ENCODE results near the gene SEC61B. TPM values are rescaled to one million over a fixed set of nuclear protein-coding genes. Genes with fewer than 3 reads are reported as not detected.
"Not testable (repeated sequence)": the region's sequence is repeated elsewhere in the genome, so short reads cannot be mapped to it uniquely, and the experiment has no call there.

SEC61B gene
- polyA plus RNA-seq, 3 donors: 146 to 169 (median 155) TPM

GRCh38 chr9:99221266-99221620 lies 839 bp upstream of the SEC61B start:
- no peak for DNase-seq (ENCODE audit: extremely low read depth in 1 of 11, low read depth in 9 of 11, low spot score in 4 of 11)

- peak in 2 of 11 donors; percentile 14 to 25 for DNase-seq (ENCODE audit: extremely low read depth in 1 of 11, low read depth in 9 of 11, low spot score in 4 of 11)
Measured at GRCh38 chr9:99222416-99223270, 561 bp downstream of the SEC61B start.

GRCh38 chr9:99224445-99224844 lies 2.4 kb downstream of the SEC61B start:
- no peak for DNase-seq (ENCODE audit: extremely low read depth in 1 of 11, low read depth in 9 of 11, low spot score in 4 of 11)

GRCh38 chr9:99226054-99226453 lies 4.0 kb downstream of the SEC61B start:
- no peak for DNase-seq (ENCODE audit: extremely low read depth in 1 of 11, low read depth in 9 of 11, low spot score in 4 of 11)

GRCh38 chr9:99230206-99230605 lies 8.1 kb downstream of the SEC61B start:
- no peak for DNase-seq (ENCODE audit: extremely low read depth in 1 of 11, low read depth in 9 of 11, low spot score in 4 of 11)

GRCh38 chr9:99231711-99232110 lies 9.6 kb downstream of the SEC61B start:
- no peak for DNase-seq (ENCODE audit: extremely low read depth in 1 of 11, low read depth in 9 of 11, low spot score in 4 of 11)

GRCh38 chr9:99234618-99235017 lies 12.5 kb downstream of the SEC61B start:
- no peak for DNase-seq (ENCODE audit: extremely low read depth in 1 of 11, low read depth in 9 of 11, low spot score in 4 of 11)

GRCh38 chr9:99235069-99235468 lies 13.0 kb downstream of the SEC61B start:
- DNase-seq (ENCODE audit: extremely low read depth in 1 of 11, low read depth in 9 of 11, low spot score in 4 of 11): no peak

GRCh38 chr9:99235926-99236634 lies 14.0 kb downstream of the SEC61B start:
- no peak for DNase-seq (ENCODE audit: extremely low read depth in 1 of 11, low read depth in 9 of 11, low spot score in 4 of 11)

- DNase-seq (ENCODE audit: extremely low read depth in 1 of 11, low read depth in 9 of 11, low spot score in 4 of 11): no peak
Measured at GRCh38 chr9:99237356-99237755, 15.3 kb downstream of the SEC61B start.

GRCh38 chr9:99237849-99238248 lies 15.8 kb downstream of the SEC61B start:
- not testable (repeated sequence) for DNase-seq (ENCODE audit: extremely low read depth in 1 of 11, low read depth in 9 of 11, low spot score in 4 of 11)

GRCh38 chr9:99238331-99238730 lies 16.2 kb downstream of the SEC61B start:
- DNase-seq (ENCODE audit: extremely low read depth in 1 of 11, low read depth in 9 of 11, low spot score in 4 of 11): no peak

- no peak for DNase-seq (ENCODE audit: extremely low read depth in 1 of 11, low read depth in 9 of 11, low spot score in 4 of 11)
Measured at GRCh38 chr9:99239341-99240060, 17.4 kb downstream of the SEC61B start.

GRCh38 chr9:99241106-99241505 lies 19.0 kb downstream of the SEC61B start:
- no peak for DNase-seq (ENCODE audit: extremely low read depth in 1 of 11, low read depth in 9 of 11, low spot score in 4 of 11)

- DNase-seq (ENCODE audit: extremely low read depth in 1 of 11, low read depth in 9 of 11, low spot score in 4 of 11): no peak
Measured at GRCh38 chr9:99244344-99245260, 22.5 kb downstream of the SEC61B start.

- no peak for DNase-seq (ENCODE audit: extremely low read depth in 1 of 11, low read depth in 9 of 11, low spot score in 4 of 11)
Measured at GRCh38 chr9:99249619-99250018, 27.5 kb downstream of the SEC61B start.

GRCh38 chr9:99251157-99251556 lies 29.1 kb downstream of the SEC61B start:
- no peak for DNase-seq (ENCODE audit: extremely low read depth in 1 of 11, low read depth in 9 of 11, low spot score in 4 of 11)

GRCh38 chr9:99253134-99253533 lies 31.1 kb downstream of the SEC61B start:
- DNase-seq (ENCODE audit: extremely low read depth in 1 of 11, low read depth in 9 of 11, low spot score in 4 of 11): no peak

Measured in renal cortex interstitium (tissue), 11 donors.